ENCODE measurements around the gene CDC20B.
A peak's percentile ranks its signal among the peaks of the same experiment; 100 is the strongest.

CDC20B gene

DNA sequence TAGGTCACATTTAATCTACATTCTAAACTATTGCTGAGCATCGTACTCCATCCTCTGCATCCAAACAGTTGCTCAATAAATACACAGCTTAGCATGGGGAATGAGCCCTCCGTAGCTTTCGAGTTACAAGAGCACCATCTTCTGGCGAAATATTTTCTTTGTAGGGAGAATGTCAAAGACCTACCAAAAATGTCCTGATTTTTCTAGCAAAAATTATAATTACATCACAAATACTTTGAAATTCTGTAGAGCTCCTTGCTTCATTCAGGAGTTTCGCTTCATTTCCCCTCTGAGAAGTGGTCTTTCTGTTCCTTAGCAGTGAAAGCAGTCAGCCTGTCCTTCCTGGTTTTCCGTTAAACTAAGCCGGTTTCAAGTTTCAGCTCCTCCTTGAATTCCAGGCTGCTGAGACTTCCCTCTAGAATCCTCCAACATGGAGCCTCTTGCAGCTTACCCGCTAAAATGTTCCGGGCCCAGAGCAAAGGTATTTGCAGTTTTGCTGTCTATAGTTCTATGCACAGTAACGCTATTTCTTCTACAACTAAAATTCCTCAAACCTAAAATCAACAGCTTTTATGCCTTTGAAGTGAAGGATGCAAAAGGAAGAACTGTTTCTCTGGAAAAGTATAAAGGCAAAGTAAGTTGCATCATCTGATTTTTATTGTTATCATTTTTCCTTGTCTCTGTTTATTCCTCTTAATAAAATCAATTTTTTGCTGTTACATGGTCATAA is 13.0 kb downstream of the CDC20B start, which contains the start of gene GPX8:
Gene GPX8, plus strand, starts transcription at position 409 of the 730 bp plus-strand sequence. Its CDS starts 22 bp downstream, at position 431.
- peak within 1 kb of the TSS; percentile 75 for H3K4me3 ChIP-seq (ENCODE audit: low read depth, low read length)
- TF ChIP-seq, protein P1, sequence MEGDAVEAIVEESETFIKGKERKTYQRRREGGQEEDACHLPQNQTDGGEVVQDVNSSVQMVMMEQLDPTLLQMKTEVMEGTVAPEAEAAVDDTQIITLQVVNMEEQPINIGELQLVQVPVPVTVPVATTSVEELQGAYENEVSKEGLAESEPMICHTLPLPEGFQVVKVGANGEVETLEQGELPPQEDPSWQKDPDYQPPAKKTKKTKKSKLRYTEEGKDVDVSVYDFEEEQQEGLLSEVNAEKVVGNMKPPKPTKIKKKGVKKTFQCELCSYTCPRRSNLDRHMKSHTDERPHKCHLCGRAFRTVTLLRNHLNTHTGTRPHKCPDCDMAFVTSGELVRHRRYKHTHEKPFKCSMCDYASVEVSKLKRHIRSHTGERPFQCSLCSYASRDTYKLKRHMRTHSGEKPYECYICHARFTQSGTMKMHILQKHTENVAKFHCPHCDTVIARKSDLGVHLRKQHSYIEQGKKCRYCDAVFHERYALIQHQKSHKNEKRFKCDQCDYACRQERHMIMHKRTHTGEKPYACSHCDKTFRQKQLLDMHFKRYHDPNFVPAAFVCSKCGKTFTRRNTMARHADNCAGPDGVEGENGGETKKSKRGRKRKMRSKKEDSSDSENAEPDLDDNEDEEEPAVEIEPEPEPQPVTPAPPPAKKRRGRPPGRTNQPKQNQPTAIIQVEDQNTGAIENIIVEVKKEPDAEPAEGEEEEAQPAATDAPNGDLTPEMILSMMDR (IDR thresholded peaks at IDR 0.05; ENCODE audit: low read depth, low read length), result peak; percentile 43

DNA sequence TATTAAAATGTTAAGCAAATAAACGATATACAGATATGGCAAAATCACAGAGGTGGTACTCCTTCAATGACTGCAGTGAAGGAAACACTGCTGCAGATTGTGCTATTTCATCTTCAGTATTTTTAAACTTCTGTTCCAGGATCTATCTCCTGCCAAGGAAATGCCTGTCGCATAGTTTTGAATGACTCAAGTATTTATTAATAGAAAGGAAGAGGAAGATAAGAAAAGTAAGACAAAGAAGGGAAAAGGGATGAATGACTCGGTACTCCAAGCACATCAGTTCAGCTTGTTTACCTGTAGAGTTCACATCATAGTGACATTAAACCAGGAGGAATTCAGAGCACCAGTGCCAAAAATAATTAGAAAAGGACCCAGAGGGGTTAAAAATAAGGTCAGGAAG is 18.1 kb downstream of the CDC20B start:
- H3K4me3 ChIP-seq (ENCODE audit: low read depth, low read length), result no peak overlapping the region
- TF ChIP-seq, protein P1 (IDR thresholded peaks at IDR 0.05; ENCODE audit: low read depth, low read length), result no peak

DNA sequence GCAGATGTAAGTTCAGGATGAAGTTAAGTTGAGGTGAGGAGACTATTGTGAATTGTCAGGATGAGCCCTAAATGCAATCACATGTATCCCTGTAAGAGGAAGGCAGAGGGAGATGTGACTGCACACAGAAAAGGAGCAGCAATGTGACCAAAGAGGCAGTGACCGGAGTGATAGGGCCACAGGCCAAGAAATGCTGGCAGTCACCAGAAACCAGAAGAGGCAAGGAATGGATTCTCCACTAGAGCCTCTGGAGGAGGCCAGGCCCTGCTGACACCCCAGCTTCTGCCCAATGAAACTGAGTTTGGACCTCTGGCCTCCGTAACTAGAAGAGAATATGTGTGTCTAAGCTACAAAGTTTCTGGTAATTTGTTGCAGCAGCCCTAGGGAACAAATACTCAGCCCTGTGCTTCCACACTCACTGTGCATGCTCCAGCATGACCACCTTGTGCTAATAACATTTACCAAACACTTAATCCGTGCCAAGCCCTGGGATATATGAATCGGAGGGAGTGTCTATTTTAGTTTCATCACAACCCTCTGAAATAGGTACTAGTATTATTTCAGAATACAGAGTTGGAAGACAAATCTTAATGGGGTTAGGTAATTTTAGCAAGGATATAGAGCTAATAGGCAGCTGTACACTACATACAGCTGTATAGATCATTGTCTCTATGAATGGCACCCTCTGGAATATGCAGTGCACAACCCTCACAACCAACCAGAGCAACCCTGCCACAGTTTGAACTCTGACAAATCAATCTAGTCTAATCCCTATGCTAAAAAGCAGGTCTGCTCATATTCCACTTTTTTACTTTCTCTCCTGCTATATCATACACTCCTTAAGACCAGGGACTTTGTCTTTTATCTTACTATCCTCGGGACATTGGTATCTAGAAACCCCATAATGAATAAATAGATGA is 20.8 kb downstream of the CDC20B start:
- H3K4me3 ChIP-seq (ENCODE audit: low read depth, low read length), result no peak overlapping the region
- TF ChIP-seq, protein P1 (IDR thresholded peaks at IDR 0.05; ENCODE audit: low read depth, low read length), result no peak

DNA sequence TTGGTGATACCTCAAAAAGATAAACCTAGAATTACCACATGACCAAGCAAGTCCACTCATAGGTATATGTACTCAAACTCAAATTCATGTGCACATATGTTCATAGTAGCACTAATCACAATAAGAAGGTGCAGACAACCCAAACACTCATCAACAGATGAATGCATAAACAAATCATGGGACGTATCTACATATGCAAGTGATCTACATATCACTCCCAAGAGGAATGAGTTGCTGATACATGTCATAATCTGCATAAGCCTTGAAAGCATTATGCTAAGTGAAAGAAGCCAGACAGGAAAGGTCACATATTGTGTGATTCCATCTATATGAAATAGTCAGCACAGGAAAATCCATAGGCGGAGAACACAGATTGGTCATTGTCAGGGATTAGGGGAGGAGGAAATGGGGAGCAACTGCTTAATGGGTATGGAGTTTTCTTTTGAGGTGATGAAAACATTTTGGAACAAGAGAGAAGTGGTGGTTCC is 23.6 kb downstream of the CDC20B start:
- H3K4me3 ChIP-seq (ENCODE audit: low read depth, low read length), result no peak overlapping the region
- TF ChIP-seq, protein P1 (IDR thresholded peaks at IDR 0.05; ENCODE audit: low read depth, low read length), result no peak

DNA sequence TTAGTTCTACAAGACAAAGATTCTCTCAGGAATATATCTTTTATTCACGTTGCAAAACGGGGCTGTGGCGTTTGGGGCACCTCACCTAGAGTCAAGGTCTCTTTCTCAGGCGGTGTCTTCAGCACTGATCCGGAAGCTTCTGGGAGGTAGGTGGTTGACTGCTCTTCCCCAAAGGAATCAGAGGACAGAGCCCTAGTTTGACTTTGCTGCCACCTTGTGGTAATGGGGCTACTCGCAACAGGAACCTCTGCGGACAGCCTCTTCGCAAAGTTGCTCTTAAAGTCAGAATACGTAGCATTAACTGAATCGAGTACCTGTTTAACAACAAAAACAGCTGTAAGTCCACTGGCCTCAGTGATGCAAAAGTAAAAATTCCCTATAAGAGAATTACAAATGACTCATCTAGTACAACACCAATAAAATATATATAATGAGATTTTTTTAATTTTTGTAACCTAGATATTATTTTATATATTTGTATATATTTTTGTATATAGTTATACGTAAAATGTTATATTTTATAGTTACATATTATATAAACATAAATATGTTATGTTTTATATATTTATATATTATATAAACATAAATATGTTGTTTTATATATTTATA is 26.3 kb downstream of the CDC20B start:
- no peak overlapping the region for H3K4me3 ChIP-seq (ENCODE audit: low read depth, low read length)
- TF ChIP-seq, protein P1 (IDR thresholded peaks at IDR 0.05; ENCODE audit: low read depth, low read length), result peak; percentile 96

DNA sequence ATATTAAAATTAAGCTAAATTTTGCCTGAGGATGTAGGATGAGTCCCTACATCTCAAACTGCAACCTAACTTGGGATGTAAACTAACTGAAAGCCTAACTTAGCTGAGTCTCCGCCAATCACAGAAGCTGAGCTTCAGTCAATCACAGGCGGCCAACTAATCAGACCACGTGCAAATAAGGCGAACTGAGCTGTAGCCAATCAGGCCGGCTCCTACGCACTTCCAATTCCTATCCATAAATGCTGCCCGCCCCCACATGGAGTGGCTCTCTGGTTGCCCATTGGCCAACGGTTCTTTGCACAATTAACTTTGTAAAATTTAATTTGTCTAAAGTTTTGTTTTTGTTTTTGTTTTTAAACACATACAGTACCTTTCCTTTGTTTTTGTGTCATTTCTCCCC is 26.9 kb downstream of the CDC20B start:
- no peak overlapping the region for H3K4me3 ChIP-seq (ENCODE audit: low read depth, low read length)
- TF ChIP-seq, protein P1 (IDR thresholded peaks at IDR 0.05; ENCODE audit: low read depth, low read length), result no peak

Data from WI38 (cell line).